Hippocampal formation (tissue), 2 donors: Measurements from ENCODE around the gene VTI1A.

Experiments
- DNase-seq, 2 donors: peaks; one replicate each; lab custom pipeline; 2025; lab: John Stamatoyannopoulos, UW

Gene VTI1A

DNA sequence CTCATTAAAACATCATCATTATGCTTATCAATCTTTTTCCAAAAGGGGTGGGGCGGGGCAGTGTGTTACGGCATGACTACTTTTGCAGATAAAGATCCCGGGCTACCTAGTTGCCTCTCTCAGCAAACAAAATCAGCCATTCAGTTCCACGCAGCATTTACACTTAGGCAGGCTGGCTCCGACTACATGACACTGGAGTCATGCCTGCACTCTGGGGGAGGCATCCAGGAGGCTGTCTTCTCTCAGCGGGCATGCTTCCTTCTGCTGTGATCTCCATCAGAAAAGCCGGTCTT lies 309.2 kb downstream of the VTI1A start:
- DNase-seq, result no peak

- no peak for DNase-seq
Measured at GRCh38 chr10:112758961-112759360, 311.9 kb downstream of the VTI1A start.

GRCh38 chr10:112759496-112759895 lies 312.5 kb downstream of the VTI1A start:
- DNase-seq, result no peak

GRCh38 chr10:112761256-112761655 lies 314.2 kb downstream of the VTI1A start:
- no peak for DNase-seq

DNA sequence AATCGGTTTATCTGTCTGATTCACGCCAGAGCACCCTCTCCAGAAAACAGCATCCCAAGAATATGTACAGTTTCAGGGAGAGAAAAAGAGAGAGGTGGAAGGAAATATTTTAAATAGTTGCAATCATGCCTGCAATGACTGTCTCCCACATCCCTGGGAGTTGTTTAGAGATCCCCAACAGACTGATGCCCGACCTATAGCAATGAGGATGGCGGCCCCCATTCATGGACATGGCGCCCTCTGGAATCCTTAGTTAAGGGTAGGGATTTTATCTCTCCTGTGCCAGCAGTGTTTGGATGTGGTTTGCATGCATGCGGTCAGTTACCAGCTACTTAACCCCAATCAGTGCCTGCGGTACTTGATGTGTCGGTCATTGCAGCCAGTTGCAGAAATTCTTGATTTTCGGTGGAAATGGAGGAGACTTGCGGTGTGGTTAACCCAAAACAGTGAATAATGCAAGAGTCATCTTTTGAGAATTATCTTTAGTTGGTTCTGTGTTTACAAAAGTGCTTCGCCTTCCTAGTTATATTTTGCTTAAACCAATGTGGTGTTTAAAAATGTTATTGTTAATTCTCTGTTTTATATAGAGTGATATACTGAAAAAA lies 317.0 kb downstream of the VTI1A start:
- DNase-seq, result no peak

DNA sequence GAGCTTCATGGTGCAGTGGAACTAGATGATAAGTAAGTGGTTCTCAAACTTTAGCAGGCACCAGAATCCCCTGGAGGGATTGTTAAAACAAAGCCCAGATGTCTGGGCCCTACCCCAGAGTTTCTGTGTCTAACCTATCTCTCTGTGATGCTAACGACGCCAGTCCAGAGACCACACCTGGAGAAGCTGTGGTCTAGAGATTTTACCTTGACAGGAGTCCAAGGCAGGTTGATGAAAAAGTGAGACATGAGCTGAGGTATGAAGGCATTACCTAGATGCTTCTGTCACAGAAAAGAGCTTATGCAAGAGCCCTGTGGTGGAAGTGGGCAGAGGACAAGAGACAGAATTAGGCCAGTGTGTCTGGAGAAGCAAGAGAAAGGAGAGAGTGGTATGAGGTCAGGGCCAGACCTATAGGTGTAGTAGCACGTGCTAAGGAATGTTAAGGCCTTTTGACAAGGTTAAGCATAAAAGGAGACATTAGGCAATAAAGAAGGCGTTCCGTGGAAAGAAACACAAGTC lies 318.8 kb downstream of the VTI1A start:
- no peak for DNase-seq

DNA sequence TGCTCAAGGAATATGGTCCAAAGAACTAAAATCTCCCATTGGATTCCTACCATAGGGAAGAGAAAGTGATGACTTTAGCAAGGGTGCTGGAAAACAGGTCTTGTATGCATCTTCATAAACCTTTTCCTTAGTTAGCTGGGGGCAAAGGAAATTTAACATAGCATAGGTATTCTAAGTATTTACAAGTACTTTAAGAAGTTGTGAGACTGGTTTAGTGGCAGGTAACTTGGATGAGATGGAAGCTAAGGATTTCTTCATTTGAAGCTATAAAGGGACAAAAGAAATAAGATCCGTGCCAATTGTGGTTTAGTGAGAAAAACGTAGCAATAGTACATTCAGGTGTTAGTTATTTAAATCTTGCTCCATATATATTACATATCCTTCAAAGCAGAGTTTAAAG lies 319.6 kb downstream of the VTI1A start:
- DNase-seq, result no peak

DNA sequence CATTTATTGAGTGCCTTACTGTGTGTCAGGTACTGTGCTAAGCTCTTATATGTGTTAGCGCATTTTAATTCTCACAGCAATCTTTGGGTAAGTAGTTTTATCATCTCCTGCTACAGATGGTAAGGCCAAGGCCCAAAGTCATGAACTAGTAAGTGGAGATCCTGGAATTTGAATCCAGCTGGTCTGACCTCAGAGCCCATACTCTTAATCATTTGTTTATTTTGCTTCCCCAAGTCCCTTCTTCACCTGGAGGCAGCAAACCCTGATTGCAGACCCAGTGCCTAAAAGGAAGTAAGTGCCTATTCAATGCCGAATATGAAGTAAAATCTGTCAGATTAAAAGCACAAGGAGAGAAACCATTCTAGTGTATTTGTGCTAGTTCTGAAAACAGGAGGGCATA lies 320.1 kb downstream of the VTI1A start:
- no peak for DNase-seq

GRCh38 chr10:112768121-112768520 lies 321.1 kb downstream of the VTI1A start:
- no peak for DNase-seq

- DNase-seq, result no peak
Measured at GRCh38 chr10:112769081-112769480, 322.1 kb downstream of the VTI1A start.

DNA sequence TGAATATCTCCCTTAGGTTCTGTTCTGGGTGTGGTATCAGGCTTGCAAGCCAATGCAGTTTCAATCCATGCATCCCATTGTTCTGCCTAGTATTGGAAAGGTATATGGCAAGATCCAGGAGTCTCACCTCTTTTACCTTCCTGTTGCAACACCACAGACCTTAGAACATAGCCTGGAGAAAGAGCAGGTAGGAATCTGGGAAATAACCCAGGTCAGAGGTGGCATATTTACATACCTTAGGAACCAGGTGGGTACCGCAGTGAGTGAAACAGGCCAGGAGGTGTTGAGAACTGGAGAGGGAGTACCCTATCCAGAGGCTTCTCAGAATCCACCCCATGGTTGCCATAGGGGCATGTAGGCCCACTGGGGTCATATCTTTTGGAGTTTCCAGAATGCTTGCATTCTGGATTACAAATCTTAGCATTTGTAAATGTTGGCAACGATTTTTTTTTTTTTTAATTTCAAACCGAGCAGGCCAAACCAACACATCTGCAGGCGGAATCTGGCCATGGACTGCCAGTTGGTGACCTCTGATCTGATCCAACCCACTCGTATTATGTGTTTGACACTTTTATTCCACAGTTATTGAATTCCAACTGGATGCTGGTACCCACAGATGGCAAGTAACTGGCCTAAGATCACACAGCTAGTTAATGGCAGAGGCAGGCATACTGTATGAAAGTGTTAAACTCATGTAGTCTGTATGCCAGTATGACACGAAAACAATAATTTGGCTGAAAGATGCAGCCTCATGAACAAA lies 322.8 kb downstream of the VTI1A start:
- no peak for DNase-seq

- DNase-seq, result no peak
Measured at GRCh38 chr10:112771733-112772132, 324.7 kb downstream of the VTI1A start.

DNA sequence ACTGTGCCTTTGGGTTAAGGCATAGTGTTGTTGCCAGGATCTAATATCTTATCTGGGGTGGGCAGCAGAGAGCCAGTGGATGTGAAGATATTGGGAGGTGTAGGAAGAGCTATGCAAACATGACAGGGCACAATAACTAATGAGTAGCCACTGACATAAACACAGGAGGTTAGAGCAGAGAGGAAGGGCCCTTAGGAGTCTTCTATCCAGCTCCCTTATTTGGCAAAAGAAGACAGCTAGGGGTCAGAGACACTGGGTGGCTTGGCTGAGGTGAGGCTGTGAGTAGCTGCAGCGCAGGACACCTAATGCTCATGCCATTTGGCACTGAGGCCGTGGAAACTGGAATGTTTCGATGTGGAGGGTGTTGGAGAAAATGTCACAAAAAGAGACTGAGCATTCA lies 326.8 kb downstream of the VTI1A start:
- no peak for DNase-seq

- DNase-seq, result no peak
Measured at GRCh38 chr10:112774210-112774609, 327.2 kb downstream of the VTI1A start.

- no peak for DNase-seq
Measured at GRCh38 chr10:112774798-112775197, 327.8 kb downstream of the VTI1A start.

DNA sequence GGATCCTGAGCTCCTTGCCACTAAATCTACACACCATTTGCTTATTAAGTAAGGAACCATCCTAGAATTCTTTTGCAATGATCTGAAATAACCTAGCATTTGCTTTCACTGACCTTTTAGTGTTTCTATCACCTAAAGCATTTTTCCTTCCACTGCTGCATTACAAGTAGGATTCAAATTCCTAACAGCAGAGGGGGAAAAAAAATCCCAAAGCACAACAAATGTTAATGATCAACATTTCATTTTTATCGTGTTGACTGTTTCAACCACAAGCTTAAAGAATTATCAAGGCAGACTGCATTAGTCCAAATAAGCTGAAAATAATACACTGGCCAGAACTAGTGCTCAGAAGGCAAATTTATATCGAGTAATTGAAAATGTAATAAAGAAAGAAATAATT lies 328.4 kb downstream of the VTI1A start:
- DNase-seq, result no peak

GRCh38 chr10:112775892-112776674 lies 329.1 kb downstream of the VTI1A start:
- no peak for DNase-seq

GRCh38 chr10:112778579-112778978 lies 331.6 kb downstream of the VTI1A start:
- no peak for DNase-seq

DNA sequence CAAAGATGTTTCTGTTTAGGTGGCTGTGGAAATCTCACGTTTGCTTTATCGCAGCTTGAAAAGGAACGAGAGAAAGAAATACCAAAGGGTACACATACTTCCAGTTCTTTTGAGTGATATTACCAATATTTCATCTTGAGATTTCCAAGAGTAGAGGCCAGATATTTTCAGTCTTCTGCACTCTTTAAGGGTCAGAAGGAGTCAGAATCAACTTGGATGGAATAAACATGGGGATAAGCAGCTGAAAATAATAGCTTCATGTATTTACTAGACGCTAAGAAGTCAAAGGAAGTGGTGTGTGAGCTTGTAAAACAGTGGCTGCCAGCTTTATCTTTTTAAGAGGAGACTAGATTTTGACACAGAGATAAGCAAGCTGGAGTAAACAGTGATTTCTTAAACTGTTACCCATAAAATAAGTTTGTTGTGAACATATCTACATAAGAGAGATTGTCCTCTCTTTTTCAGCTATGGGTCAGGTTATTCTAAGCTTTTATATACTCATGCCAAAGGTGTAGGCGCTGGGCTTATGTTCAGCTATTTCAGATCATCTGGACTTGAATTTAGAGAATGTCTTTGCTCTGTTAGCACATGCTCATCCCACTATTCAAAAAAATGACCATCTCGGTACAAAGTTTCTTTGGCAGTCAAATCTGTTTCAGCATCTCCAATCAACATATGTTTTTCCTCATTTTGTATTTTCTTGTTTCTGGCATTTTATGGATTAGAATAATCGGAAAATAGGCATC lies 332.2 kb downstream of the VTI1A start:
- no peak for DNase-seq

GRCh38 chr10:112782200-112782907 lies 335.3 kb downstream of the VTI1A start:
- no peak for DNase-seq

GRCh38 chr10:112783351-112784021 lies 336.5 kb downstream of the VTI1A start:
- DNase-seq, result no peak
